Liver (tissue), 9 donors: ENCODE data around the gene MYO16. TPM values are rescaled to one million over a fixed set of nuclear protein-coding genes. Genes with fewer than 3 reads are reported as not detected.

Source experiments
- DNase-seq: peaks from one replicate; pipeline ENCODE4 v3.0.0-alpha.2; 2017; ENCODE audit warnings: low spot score
- H3K27ac ChIP-seq, 2 donors: one replicate each; pipeline ENCODE4 v1.7.0; 2013; ENCODE audit warnings: inconsistent platforms in 2 of 2, low read length in 2 of 2, control low read depth in 1 of 2, low read depth in 1 of 2, mild to moderate bottlenecking in 1 of 2
- H3K27me3 ChIP-seq, 4 donors: one replicate each; pipeline versions ENCODE4 v1.6.1 to v1.7.0; 2013; ENCODE audit warnings: low read length in 3 of 4, inconsistent platforms in 1 of 4, mild to moderate bottlenecking in 1 of 4, moderate library complexity in 1 of 4; ENCODE audit not compliant: control insufficient read depth in 4 of 4, insufficient read depth in 4 of 4
- H3K36me3 ChIP-seq, 4 donors: one replicate each; pipeline versions ENCODE4 v1.6.1 to v1.7.0; 2013; ENCODE audit warnings: low read length in 3 of 4, mild to moderate bottlenecking in 3 of 4, low read depth in 1 of 4, moderate library complexity in 1 of 4; ENCODE audit not compliant: control insufficient read depth in 4 of 4, insufficient read depth in 3 of 4
- H3K4me1 ChIP-seq, 4 donors: one replicate each; pipeline versions ENCODE4 v1.6.1 to v1.7.0; 2013; ENCODE audit warnings: low read length in 3 of 4, mild to moderate bottlenecking in 3 of 4, moderate library complexity in 1 of 4; ENCODE audit not compliant: control insufficient read depth in 4 of 4, insufficient read depth in 4 of 4
- H3K4me3 ChIP-seq, 3 donors: one replicate each; pipeline versions ENCODE4 v1.6.1 to v1.7.0; 2013; ENCODE audit warnings: low read length in 3 of 3, control low read depth in 1 of 3, low read depth in 1 of 3, mild to moderate bottlenecking in 1 of 3
- H3K9ac ChIP-seq, 2 donors: one replicate each; pipeline ENCODE4 v1.7.0; 2013; ENCODE audit warnings: low read length in 2 of 2, mild to moderate bottlenecking in 2 of 2, moderate library complexity in 2 of 2, control low read depth in 1 of 2, low read depth in 1 of 2
- H3K9me3 ChIP-seq, 4 donors: one replicate each; pipeline versions ENCODE4 v1.6.1 to v1.7.0; 2013; ENCODE audit warnings: low read length in 3 of 4; ENCODE audit not compliant: control insufficient read depth in 4 of 4
- ATF3 ChIP-seq: IDR thresholded peaks from 2 replicates; pipeline ENCODE4 v1.6.1; 2016; ENCODE audit warnings: antibody characterized with exemption
- CTCF ChIP-seq: fragments of 150-350 bp; IDR thresholded peaks from 2 replicates; pipeline ENCODE4 v1.5.1; 2017; ENCODE audit warnings: improper control_type of control experiment, low read depth, low read length; ENCODE audit not compliant: missing input control
- EGR1 ChIP-seq, 2 donors: IDR thresholded peaks; 2 replicates each; pipeline ENCODE4 v1.6.1; 2016 to 2018; ENCODE audit warnings: antibody characterized with exemption in 2 of 2, low read depth in 2 of 2
- FOXA1 ChIP-seq: IDR thresholded peaks from 2 replicates; pipeline ENCODE4 v1.6.1; 2016; ENCODE audit warnings: antibody characterized with exemption
- FOXA2 ChIP-seq: IDR thresholded peaks from 2 replicates; pipeline ENCODE4 v1.6.1; 2016; ENCODE audit warnings: antibody characterized with exemption
- HNF4A ChIP-seq, 2 donors: conservative IDR thresholded peaks; 2 replicates each; pipeline ENCODE4 v1.6.1; 2016; ENCODE audit warnings: antibody characterized with exemption in 2 of 2, mild to moderate bottlenecking in 2 of 2
- JUND ChIP-seq, 2 donors: IDR thresholded peaks; 2 replicates each; pipeline ENCODE4 v1.6.1; 2016; ENCODE audit warnings: antibody characterized with exemption in 2 of 2
- MAX ChIP-seq: IDR thresholded peaks from 2 replicates; pipeline ENCODE4 v1.6.1; 2016; ENCODE audit warnings: antibody characterized with exemption
- RAD21 ChIP-seq, 2 donors: IDR thresholded peaks; 2 replicates each; pipeline ENCODE4 v1.6.1; 2016; ENCODE audit warnings: antibody characterized with exemption in 2 of 2, mild to moderate bottlenecking in 2 of 2
- REST ChIP-seq: IDR thresholded peaks from 2 replicates; pipeline ENCODE4 v1.6.1; 2016; ENCODE audit warnings: antibody characterized with exemption, mild to moderate bottlenecking
- RXRA ChIP-seq, 2 donors: IDR thresholded peaks; 2 replicates each; pipeline ENCODE4 v1.6.1; 2017 to 2018; ENCODE audit warnings: antibody characterized with exemption in 2 of 2, mild to moderate bottlenecking in 1 of 2
- SP1 ChIP-seq: IDR thresholded peaks from 2 replicates; pipeline ENCODE4 v1.6.1; 2018; ENCODE audit warnings: antibody characterized with exemption, mild to moderate bottlenecking
- TAF1 ChIP-seq: conservative IDR thresholded peaks from 2 replicates; pipeline ENCODE4 v1.6.1; 2016; ENCODE audit warnings: antibody characterized with exemption, mild to moderate bottlenecking
- ZBTB33 ChIP-seq: IDR thresholded peaks from 2 replicates; pipeline ENCODE4 v1.6.1; 2016; ENCODE audit warnings: antibody characterized with exemption
- WGBS: extraction: QIAGEN DNeasy Blood & Tissue Kit; methylation state at CpG from one replicate; pipeline ENCODE4 v1.1.7; 2013; 5-methylcytosine and 5-hydroxymethylcytosine counted together
- polyA plus RNA-seq, 2 donors: library from polyadenylated mRNA; stranded (reverse) in 1 of 2; unstranded in 1 of 2; fragments of 200-250 nt in 1 of 2; fragments of >200 nt in 1 of 2; fragmentation: Nextera tagmentation in 1 of 2; extraction: Ambion mirVana in 1 of 2; gene quantifications; one replicate each; pipeline versions ENCODE4 v1.2.1 to v1.2.3, GENCODE V29; 2013 to 2015
- total RNA-seq, 2 donors: library from RNA; depleted of rRNA; stranded (reverse); fragments of >200 nt; gene quantifications; one replicate each; pipeline ENCODE4 v1.2.3, GENCODE V29; 2014
- donor health status: healthy.
- donor health status: healthy.
- donor health status: healthy.
- donor health status: healthy.
- donor health status: healthy.

The MYO16 gene
- total and polyA plus RNA-seq, 4 donors: 0.37 to 1.1 (median 0.68) TPM

- Histone ChIP-seq H3K4me3 (no peak overlapping the region), H3K27ac (no peak overlapping the region), H3K9ac (no peak overlapping the region), H3K36me3 (no peaks in the 10 kb centered on the region), H3K27me3 (no peaks in the 10 kb centered on the region), H3K4me1 (no peaks in the 10 kb centered on the region), H3K9me3 (no peaks in the 10 kb centered on the region)
- 88% methylated on average over 11 of the region's 11 CpGs for WGBS
- no peak for TF ChIP-seq RAD21 (IDR thresholded peaks at IDR 0.05)
- no peak for TF ChIP-seq JUND (IDR thresholded peaks at IDR 0.05)
- TF ChIP-seq HNF4A (conservative IDR thresholded peaks at IDR 0.05): no peak
- no peak for TF ChIP-seq MAX
- no peak for TF ChIP-seq SP1
- no peak for TF ChIP-seq RXRA (IDR thresholded peaks at IDR 0.05)
- no peak for TF ChIP-seq TAF1
- TF ChIP-seq FOXA1: no peak
- TF ChIP-seq REST: no peak
- no peak for TF ChIP-seq ZBTB33
- no peak for DNase-seq
These were observed 553.5 kb downstream of the MYO16 start for GRCh38 chr13:109182777-109183465.

GRCh38 chr13:109191413-109191812 is 562.0 kb downstream of the MYO16 start:
- Histone ChIP-seq H3K9ac (no peak overlapping the region), H3K27ac (no peak overlapping the region), H3K9me3 (no peaks in the 10 kb centered on the region), H3K4me3 (no peak overlapping the region), H3K27me3 (no peaks in the 10 kb centered on the region), H3K36me3 (no peaks in the 10 kb centered on the region), H3K4me1 (no peaks in the 10 kb centered on the region)
- DNase-seq: no peak
- 76% methylated on average over 3 of the region's 3 CpGs for WGBS
- TF ChIP-seq RAD21 (IDR thresholded peaks at IDR 0.05) (no peak), EGR1 (IDR thresholded peaks at IDR 0.05; ENCODE audit: low read depth in 2 of 2) (no peak), RXRA (IDR thresholded peaks at IDR 0.05) (no peak), FOXA2 (no peak), TAF1 (no peak), FOXA1 (no peak), CTCF (no peak), JUND (IDR thresholded peaks at IDR 0.05) (no peak), SP1 (no peak), ZBTB33 (no peak), ATF3 (no peak)
